Peyer's patch (tissue), 4 donors: ENCODE results near the gene PLEKHG5.

ENCODE experiments used
- CTCF ChIP-seq, 6 experiments: fragments of 450-650 bp in 4 of 6; fragments of 200-600 bp in 2 of 6; sonication (generic) in 1 of 6; IDR thresholded peaks; one replicate each; pipeline ENCODE4 v1.5.1; 2017 to 2019; ENCODE audit warnings: antibody characterized with exemption in 6 of 6, mild to moderate bottlenecking in 3 of 6, moderate library complexity in 1 of 6
- POLR2A ChIP-seq, 2 donors: fragments of 450-650 bp; IDR thresholded peaks; one replicate each; pipeline ENCODE4 v1.5.1; 2017; ENCODE audit warnings: antibody characterized with exemption in 2 of 2, mild to moderate bottlenecking in 2 of 2, moderate library complexity in 2 of 2

GRCh38 chr1:6523566-6523965 lies 32.1 kb upstream of the PLEKHG5 start:
- TF ChIP-seq CTCF (IDR thresholded peaks at IDR 0.05), result peak in 4 of 6 experiments; percentile 29 to 53 (median 38)
- no peak for TF ChIP-seq POLR2A (IDR thresholded peaks at IDR 0.05)
